Activated naive CD4-positive, alpha-beta T cell treated with anti-CD3 and anti-CD28 coated beads, Interleukin-2, amount 50 U/mL, for 72 hours (primary cell): ENCODE measurements around the gene TMCO6. TPM values are rescaled to one million over a fixed set of nuclear protein-coding genes. Genes with fewer than 3 reads are reported as not detected.
"Not testable (repeated sequence)": the region's sequence is repeated elsewhere in the genome, so short reads cannot be mapped to it uniquely, and the experiment has no call there.

Experiments used
- ATAC-seq, 2 donors: fragments of 150-1000 bp; cut with Tn5 transposase; 2 replicates each; pipeline ENCODE4 v1.10.0; 2021; ENCODE audit warnings: mild to moderate bottlenecking in 2 of 2, moderate library complexity in 2 of 2
- DNase-seq, 2 donors: peaks; one replicate each; pipeline ENCODE4 v3.0.0; 2021 to 2022; ENCODE audit warnings: low spot score in 2 of 2
- H3K27ac Mint-ChIP-seq, 2 donors: one replicate each; pipeline ENCODE4 v1.8.0; 2022; ENCODE audit warnings: mild to moderate bottlenecking in 2 of 2, mixed read lengths in 2 of 2
- H3K36me3 Mint-ChIP-seq, 2 donors: one replicate each; pipeline ENCODE4 v1.8.0; 2022; ENCODE audit warnings: mixed read lengths in 2 of 2
- H3K9me3 Mint-ChIP-seq, 2 donors: one replicate each; pipeline ENCODE4 v1.8.0; 2022; ENCODE audit warnings: mixed read lengths in 2 of 2
- total RNA-seq, 2 donors: library from RNA; stranded (reverse); gene quantifications; one replicate each; pipeline ENCODE4 v1.2.3, GENCODE V29; 2022

The TMCO6 gene
- total RNA-seq: 10 to 100 TPM; 28.7 to 30.2 TPM

DNA sequence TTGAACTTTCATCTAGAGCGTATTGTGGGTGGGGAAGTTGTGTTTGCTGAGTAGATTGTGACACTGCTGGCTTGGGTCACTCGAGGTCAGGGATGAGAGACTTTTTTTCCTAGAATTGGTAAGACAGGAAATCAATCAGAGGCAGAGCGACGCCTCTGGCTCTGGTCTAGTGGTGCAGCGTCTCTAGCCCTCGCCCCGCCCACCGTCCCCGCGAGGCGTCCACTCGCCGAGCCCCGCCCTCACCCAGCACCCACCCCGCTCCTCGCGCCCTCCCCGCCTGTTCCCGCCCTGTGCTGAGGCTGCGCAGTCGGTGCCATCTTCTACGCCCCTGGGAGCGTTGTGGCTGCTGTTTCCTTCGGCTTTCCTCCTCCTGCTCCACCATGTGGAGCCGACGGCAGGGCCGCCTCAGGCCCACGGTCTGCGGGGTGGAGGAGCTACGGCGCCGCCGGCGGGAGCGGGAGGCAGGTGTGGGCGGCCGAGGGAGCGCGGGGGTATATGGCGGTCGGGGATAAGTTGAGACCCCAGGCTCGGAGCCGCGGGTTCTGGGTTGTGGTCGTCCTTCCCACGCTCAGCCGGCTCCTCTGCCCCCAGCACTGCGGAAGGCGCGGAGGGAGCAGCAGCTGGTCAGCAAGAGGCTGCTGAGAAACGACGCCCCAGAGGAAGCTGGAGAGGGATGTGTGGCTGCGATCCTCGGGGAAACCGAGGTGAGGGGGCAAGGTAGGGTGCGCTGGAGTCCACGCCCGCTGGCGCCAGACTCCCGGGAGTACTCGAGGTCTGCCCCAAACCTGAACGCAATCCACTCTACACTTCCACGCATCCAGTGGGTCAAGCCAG is at the start of gene TMCO6:
TMCO6 (plus strand) TSS at position 304 of the 834 bp plus-strand sequence; CDS start at position 381, 77 bp downstream.
- Mint-ChIP-seq H3K9me3 (no peaks in the 10 kb centered on the region), H3K36me3 (peaks cover 6 to 8% of the 10 kb centered on the region in 2 donors), H3K27ac (peak within 1 kb of the TSS; percentile 88 to 99)
- ATAC-seq: peak; percentile 87 to 93
- DNase-seq: peak; percentile 95

DNA sequence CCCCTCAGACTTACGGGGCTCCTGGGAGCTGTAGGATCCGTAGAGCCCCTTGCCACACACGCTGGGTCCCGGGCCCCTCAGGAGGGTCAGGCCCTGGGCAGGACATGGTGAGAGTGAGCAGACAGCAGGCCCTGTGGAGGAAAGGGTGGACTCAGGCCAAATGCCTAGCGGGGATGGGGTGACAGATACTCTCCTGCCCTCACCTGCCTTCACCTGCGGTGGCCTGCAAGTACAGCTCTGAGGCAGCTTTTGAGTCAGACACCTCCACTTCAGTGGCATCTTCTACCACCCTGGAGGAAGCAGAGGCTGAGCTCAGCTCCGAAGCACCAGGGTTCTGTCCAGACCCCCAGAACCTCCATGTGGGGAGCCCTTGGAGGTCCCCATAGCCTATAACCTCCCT is 48.4 kb upstream of the TMCO6 start:
- DNase-seq: no peak
- no peak for ATAC-seq
- Mint-ChIP-seq H3K36me3 (no peaks in the 10 kb centered on the region), H3K9me3 (no peaks in the 10 kb centered on the region), H3K27ac (no peak overlapping the region)

DNA sequence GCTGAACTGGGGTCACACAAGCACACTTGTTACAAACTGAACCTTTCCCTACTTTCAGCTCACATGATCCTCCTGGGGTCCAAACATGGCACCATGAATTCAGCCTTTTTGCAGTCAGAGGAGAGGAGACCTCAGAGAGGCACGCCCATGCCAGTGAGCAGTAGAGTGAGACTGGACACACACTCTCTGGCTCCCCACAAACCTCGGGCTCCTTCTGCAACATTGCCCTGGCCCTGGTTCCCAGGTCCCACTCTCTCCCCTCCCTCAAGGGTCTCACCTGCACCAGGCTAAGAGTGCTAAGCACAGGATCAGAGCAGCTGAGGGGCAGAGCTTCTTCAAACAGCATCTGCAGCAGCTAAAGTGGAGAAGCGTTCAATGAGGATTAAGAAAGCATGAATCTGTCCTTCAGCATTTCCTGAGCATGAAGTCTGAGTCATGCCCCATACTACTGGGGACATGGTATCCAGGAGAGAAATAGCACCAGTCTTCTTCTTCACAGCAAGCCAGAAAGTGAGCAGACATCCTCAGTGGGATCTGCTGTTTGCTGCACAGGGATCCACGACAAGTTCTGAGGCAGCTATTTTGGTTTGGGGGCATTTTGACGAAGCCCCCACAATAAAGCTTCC is 47.4 kb upstream of the TMCO6 start:
- Mint-ChIP-seq H3K36me3 (no peaks in the 10 kb centered on the region), H3K9me3 (no peaks in the 10 kb centered on the region), H3K27ac (no peak overlapping the region)
- ATAC-seq: no peak
- no peak for DNase-seq

DNA sequence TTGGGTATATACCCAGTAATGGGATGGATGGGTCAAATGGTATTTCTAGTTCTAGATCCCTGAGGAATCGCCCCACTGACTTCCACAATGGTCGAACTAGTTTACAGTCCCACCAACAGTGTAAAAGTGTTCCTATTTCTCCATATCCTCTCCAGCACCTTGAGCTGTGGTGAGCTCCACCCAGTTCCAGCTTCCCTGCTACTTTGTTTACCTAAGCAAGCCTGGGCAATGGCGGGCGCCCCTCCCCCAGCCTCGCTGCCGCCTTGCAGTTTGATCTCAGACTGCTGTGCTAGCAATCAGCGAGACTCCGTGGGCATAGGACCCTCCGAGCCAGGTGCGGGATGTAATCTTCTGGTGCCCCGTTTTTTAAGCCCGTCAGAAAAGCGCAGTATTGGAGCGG is 46.2 kb upstream of the TMCO6 start:
- not testable (repeated sequence) for H3K36me3 Mint-ChIP-seq, H3K9me3 Mint-ChIP-seq, H3K27ac Mint-ChIP-seq, DNase-seq, ATAC-seq

DNA sequence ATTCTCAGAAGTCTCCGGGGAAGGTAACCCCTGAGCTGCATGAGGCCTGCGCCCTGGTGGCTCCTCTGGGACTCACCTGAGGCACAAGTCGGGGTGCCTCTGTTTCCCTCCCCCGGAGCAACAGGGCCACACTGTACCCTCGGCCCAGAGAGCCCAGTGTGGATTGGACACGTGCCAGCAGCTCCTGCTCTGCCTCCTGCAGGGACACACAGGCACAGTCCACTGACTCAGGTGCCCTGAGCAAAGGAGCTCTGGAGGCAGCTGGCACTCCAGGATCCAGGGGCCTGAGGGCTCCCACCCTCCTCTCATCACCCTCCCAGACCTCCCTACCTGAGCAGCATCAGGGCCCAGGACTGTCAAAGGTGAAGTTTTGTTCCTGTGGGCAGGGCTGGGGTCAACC is 45.1 kb upstream of the TMCO6 start:
- no peak for DNase-seq
- Mint-ChIP-seq H3K36me3 (no peaks in the 10 kb centered on the region), H3K9me3 (no peaks in the 10 kb centered on the region), H3K27ac (no peak overlapping the region)
- ATAC-seq: no peak

DNA sequence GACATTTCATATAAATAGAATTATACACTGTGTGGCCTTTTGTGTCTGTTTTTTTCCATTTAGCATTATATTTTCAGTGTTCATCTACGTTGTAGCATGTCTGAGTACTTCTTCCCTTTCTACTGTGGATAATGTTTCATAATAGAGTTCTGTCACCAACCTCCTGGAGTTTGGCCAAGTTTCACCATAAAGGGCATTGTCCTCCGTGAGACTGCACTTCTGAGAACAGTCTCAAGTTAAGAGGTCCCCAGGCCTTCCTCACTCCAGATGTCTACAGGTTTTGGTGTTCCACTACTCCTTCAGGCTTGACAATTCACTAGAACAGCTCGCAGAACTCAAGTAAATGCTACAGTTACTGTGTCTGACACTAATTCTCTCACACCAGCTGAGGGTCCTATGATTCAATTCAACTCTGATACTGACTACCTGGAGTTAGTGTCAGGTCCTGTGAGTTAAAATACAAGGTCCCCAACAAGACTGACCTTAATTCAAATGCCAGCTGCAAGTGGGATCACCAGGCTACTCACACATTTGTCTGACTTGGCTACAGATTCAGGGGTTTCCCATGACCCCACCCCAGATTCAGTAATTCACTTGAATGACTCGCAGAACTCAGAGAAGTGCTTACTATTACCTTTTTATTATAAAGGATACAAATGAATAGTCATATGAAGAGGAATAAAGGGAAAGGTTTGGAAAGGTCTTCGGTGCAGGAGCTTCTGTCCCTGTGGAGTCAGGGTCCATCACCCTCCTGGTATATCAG is 43.5 kb upstream of the TMCO6 start:
- Mint-ChIP-seq H3K9me3 (no peaks in the 10 kb centered on the region), H3K27ac (no peak overlapping the region), H3K36me3 (no peaks in the 10 kb centered on the region)
- DNase-seq: no peak
- ATAC-seq: peak in 1 of 2 donors; percentile 18

DNA sequence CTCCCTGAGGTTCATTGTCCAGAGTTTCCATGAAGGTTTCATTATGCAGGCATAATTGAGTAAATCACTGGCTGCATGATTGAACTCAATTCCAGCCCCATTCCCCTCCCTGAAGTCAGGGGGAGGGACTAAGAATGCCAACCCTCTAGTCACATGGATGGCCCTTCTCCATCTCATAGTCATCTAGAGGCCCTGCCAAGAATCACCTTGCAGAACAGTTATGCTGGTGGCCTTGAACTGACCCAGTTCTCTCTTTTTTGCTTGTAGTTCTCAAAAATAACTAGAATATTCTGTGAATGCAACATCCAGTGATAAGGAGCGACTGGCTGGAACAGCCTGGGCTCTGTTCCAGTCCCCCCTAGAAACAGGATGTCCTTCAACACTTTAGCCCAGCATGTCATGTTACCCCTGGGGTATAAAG is 42.9 kb upstream of the TMCO6 start:
- Mint-ChIP-seq H3K27ac (no peak overlapping the region), H3K36me3 (no peaks in the 10 kb centered on the region), H3K9me3 (no peaks in the 10 kb centered on the region)
- DNase-seq: no peak
- no peak for ATAC-seq

DNA sequence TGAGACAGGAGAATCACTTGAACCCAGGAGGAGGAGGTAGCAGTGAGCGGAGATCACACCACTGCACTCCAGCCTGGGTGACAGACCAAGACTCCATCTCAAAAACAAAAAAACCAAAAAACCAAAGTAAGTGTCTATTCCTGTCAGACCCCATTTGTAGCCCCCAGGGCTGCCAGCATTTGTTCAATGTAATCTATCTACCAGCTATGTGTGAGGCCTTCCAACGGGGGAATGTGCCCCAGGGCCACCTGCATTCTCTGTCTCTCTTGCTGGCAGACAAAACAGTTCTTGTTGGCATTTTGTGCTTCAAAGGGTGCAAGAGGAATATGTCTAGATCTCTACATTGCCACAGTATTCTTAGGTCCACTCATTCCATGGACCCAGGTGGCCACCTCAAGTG is 40.4 kb upstream of the TMCO6 start:
- DNase-seq (no peak), ATAC-seq (no peak)
- H3K36me3 Mint-ChIP-seq: no peaks in the 10 kb centered on the region
- no peaks in the 10 kb centered on the region for H3K9me3 Mint-ChIP-seq
- no peak overlapping the region for H3K27ac Mint-ChIP-seq

DNA sequence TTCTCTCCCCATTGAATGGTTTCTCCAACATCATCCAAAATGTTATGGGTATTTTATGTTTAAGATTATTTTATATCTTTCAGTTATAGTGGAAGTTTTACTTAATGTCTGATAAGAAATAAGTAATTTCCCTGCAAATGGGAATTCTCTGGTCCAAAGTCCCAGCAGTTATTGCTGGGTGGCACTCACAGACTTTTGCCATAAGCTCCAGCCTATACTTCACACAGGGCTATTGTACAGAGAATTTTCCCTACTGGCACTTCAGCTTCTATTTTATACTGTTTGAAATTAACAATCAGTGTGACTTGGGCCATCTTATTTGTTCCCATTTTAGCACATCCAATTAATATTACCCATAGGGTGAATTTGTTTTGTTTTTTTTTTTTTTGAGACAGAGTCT is 39.2 kb upstream of the TMCO6 start:
- Mint-ChIP-seq H3K9me3 (no peaks in the 10 kb centered on the region), H3K27ac (no peak overlapping the region), H3K36me3 (no peaks in the 10 kb centered on the region)
- DNase-seq (no peak), ATAC-seq (no peak)

DNA sequence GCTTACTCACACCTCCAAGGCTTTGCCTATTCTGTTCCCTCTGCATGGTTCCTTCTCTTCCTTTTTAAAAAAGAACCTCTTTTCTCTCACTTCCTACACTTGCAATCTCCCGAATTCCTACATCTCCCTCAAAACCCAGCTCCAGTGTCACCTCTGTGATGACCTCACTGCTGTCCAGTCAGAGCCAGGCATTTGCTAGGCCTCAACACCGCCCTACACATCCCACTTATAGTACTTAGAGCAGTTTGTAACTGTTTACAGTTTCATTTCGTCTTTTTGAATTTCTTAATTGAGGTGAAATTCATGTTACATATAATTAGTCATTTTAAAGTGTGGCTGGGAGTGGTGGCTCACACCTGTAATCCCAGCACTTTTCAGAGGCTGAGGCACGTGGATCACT is 37.1 kb upstream of the TMCO6 start:
- no peaks in the 10 kb centered on the region for H3K36me3 Mint-ChIP-seq
- ATAC-seq: no peak
- no peak for DNase-seq
- no peaks in the 10 kb centered on the region for H3K9me3 Mint-ChIP-seq
- no peak overlapping the region for H3K27ac Mint-ChIP-seq

DNA sequence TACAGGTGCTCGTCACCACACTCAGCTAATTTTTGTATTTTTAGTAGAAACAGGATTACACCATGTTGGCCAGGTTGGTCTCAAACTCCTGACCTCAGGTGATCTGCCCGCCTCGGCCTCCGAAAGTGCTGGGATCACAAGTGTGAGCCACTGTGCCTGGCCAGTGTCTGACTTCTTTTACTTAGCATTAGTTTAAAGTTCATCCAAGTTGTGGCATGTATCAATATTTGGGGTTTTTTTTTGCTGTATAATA is 35.9 kb upstream of the TMCO6 start:
- not testable (repeated sequence) for ATAC-seq, H3K9me3 Mint-ChIP-seq, DNase-seq, H3K27ac Mint-ChIP-seq, H3K36me3 Mint-ChIP-seq

DNA sequence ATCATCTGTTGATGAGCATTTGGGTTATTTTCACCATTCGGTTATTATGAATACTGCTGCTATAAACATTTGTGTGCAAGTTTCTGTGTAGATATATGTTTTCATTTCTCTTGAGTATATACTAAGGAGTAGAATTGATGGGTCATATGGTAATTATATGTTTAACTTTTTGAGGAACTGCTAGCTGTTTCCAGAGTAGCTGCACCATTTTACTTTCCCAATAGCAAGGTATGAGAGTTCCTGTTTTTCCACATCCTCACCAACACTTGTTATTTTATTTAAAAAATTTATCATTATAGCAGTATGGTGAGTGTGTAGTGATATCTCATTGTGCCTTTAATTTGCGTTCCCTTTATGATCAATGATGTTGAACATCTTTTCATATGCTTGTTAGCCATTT is 35.5 kb upstream of the TMCO6 start:
- no peak for ATAC-seq
- Mint-ChIP-seq H3K36me3 (no peaks in the 10 kb centered on the region), H3K9me3 (no peaks in the 10 kb centered on the region), H3K27ac (no peak overlapping the region)
- DNase-seq: no peak

DNA sequence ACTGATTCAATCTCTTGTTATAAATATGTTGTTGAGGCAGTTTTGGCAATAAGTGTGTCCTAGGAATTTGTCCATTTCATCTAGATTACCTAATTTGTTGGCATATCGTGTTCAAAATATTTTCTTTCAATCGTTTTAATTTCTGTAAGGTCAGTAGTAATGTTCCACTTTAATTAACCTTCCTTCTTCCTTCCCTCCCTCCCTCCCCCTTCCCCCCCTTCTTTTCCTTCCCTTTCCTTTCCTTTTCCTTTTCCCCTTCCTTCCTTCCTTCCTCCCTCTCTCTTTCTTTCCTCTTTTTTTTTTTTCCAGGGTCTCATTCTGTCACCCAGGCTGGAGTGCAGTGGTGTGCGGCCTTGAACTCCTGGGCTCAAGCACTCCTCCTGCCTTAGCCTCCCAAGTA is 33.4 kb upstream of the TMCO6 start:
- no peaks in the 10 kb centered on the region for H3K36me3 Mint-ChIP-seq
- H3K9me3 Mint-ChIP-seq: no peaks in the 10 kb centered on the region
- no peak for ATAC-seq
- no peak for DNase-seq
- no peak overlapping the region for H3K27ac Mint-ChIP-seq

DNA sequence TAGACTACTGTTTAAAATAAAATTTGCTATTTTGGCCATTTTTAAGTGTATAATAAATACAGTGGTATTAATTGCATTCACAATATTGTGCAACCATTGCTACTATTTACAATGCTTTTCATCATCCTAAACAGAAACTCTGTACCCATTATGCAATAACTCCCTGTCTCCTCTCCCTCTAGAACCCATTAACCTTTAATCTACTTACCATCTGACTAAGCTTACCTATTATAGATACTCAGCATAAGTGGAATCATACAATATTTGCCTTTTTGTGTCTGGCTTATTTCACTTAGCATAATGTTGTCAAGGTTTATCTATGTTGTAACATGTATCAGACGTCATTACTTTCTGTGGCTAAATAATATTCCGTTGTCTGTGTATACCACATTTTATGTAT is 32.2 kb upstream of the TMCO6 start:
- ATAC-seq: no peak
- no peaks in the 10 kb centered on the region for H3K9me3 Mint-ChIP-seq
- no peak overlapping the region for H3K27ac Mint-ChIP-seq

DNA sequence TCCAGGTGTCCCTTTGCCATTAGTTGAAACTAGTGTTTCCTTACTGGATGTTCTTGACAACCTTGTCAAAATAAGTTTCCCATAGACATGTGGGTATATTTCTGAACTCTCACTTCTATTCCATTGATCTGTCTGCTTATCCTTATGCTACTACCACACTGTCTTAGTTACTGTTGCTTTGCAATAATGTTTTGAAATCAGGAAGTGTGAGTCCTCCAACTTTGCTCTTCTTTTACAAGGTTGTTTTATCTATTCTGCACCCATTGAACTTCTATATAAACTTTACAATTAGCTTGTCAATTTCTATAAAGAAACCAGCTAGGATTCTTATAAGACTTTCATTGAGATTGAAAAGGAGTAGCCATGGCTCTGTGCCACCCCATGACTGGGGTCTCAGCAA is 30.5 kb upstream of the TMCO6 start:
- peaks cover 0 to 4% of the 10 kb centered on the region in 2 donors for H3K9me3 Mint-ChIP-seq
- no peak for DNase-seq
- no peak overlapping the region for H3K27ac Mint-ChIP-seq
- ATAC-seq: no peak
- peaks cover 0 to 6% of the 10 kb centered on the region in 2 donors for H3K36me3 Mint-ChIP-seq

More for the DNA sequence above, 32.2 kb upstream of the TMCO6 start:
- DNase-seq: no peak
- no peaks in the 10 kb centered on the region for H3K36me3 Mint-ChIP-seq

DNA sequence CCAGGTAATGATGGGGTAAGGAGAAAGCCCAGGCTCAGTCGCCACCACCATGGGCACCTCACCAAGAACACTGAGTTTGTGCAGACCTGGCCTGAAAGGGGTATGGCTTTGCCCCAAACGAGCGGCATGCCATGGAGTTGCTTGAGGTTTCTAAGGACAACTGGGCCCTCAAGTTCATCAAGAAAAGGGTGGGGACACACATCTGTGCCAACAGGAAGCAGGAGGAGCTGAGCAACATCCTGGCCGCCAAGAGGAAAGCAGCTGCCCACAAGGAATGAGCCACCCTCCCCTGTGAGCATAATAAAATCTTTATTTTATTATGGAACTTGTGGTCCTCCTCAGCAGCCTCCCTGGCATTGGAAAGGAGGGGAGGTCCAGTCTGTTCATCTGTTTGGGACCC is 30.1 kb upstream of the TMCO6 start:
- ATAC-seq: no peak
- H3K36me3 Mint-ChIP-seq: peaks cover 0 to 6% of the 10 kb centered on the region in 2 donors
- no peak overlapping the region for H3K27ac Mint-ChIP-seq
- no peak for DNase-seq
- peaks cover 0 to 4% of the 10 kb centered on the region in 2 donors for H3K9me3 Mint-ChIP-seq

DNA sequence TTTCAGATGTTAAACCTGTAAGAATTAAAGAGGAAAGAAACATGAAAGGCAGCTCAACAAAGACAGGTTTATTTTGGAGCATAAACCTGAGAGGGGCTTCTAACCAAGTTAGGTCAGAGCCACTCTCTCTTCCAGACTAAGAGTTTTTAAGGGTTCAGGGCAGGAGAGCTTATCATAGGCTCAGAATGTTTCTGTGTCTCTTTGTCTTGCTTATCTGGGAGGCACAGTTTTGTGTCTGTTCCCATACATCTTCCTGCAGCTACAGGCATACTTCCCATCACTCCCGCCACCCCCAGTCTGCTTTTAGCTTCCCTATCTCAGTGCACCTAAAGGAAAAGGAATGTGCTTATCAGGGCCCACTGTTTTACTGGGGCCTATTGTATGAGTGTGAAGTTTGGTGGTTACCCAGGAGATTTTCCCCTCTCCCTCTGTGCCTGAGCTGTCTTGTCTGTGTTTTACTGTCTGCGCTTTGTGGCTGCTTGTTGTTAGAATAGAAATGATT is 28.2 kb upstream of the TMCO6 start:
- Mint-ChIP-seq H3K9me3 (peaks cover 0 to 4% of the 10 kb centered on the region in 2 donors), H3K27ac (no peak overlapping the region), H3K36me3 (peaks cover 0 to 6% of the 10 kb centered on the region in 2 donors)
- ATAC-seq: no peak
- DNase-seq: no peak
